C4-2B (cell line): ENCODE results near the gene MYPOP.
A peak's percentile ranks its signal among the peaks of the same experiment; 100 is the strongest.
"Not testable (repeated sequence)": the region's sequence is repeated elsewhere in the genome, so short reads cannot be mapped to it uniquely, and the experiment has no call there.

Experiments
- H3K27ac ChIP-seq: fragments of 450-650 bp; 2 replicates; pipeline ENCODE4 v1.5.1; 2017
- CTCF ChIP-seq: fragments of 450-650 bp; conservative IDR thresholded peaks from 2 replicates; pipeline ENCODE4 v1.5.1; 2017; ENCODE audit warnings: mild to moderate bottlenecking
- ZFX ChIP-seq: fragments of 450-650 bp; IDR thresholded peaks from 2 replicates; pipeline ENCODE4 v1.6.1; 2017

Gene MYPOP

GRCh38 chr19:45897261-45897812, 5.1 kb downstream of the MYPOP start:
- TF ChIP-seq ZFX (no peak), CTCF (no peak)
- no peak overlapping the region for H3K27ac ChIP-seq

- not testable (repeated sequence) for H3K27ac ChIP-seq
Observed at GRCh38 chr19:45895983-45896599, 6.3 kb downstream of the MYPOP start.

GRCh38 chr19:45895519-45895972, 6.9 kb downstream of the MYPOP start:
- no peak overlapping the region for H3K27ac ChIP-seq
- TF ChIP-seq CTCF (no peak), ZFX (no peak)

- TF ChIP-seq CTCF: no peak
- no peak for TF ChIP-seq ZFX
- H3K27ac ChIP-seq: no peak overlapping the region
Observed at GRCh38 chr19:45890877-45891276, 11.5 kb downstream of the MYPOP start.

GRCh38 chr19:45889210-45889885, 13.1 kb downstream of the MYPOP start:
- TF ChIP-seq CTCF (no peak), ZFX (no peak)
- no peak overlapping the region for H3K27ac ChIP-seq

- peak overlapping the region; percentile 93 for H3K27ac ChIP-seq
- TF ChIP-seq ZFX: no peak
- no peak for TF ChIP-seq CTCF
Observed at GRCh38 chr19:45887200-45887710, 15.2 kb downstream of the MYPOP start.

GRCh38 chr19:45886427-45887199, 15.8 kb downstream of the MYPOP start:
- TF ChIP-seq CTCF (no peak), ZFX (0 out of 2 replicates have a peak, but pooled peaks have one; percentile 27)
- peak overlapping the region; percentile 93 for H3K27ac ChIP-seq
